ENCODE measurements around the gene HSPA1L. TPM values are rescaled to one million over a fixed set of nuclear protein-coding genes. Genes with fewer than 3 reads are reported as not detected.
"Not testable (repeated sequence)": the region's sequence is repeated elsewhere in the genome, so short reads cannot be mapped to it uniquely, and the experiment has no call there.

Gene HSPA1L
- total RNA-seq, 3 donors from 2014 or later, result 1.3 to 1.9 (median 1.6) TPM

GRCh38 chr6:31821301-31822035 lies 6.4 kb upstream of the HSPA1L start:
- peak; percentile 28 for TF ChIP-seq POLR2A (IDR thresholded peaks at IDR 0.05)
- no peak for TF ChIP-seq POLR2AphosphoS5 (IDR thresholded peaks at IDR 0.05)
- TF ChIP-seq CTCF (IDR thresholded peaks at IDR 0.05), result no peak
- peak overlapping the region; percentile 91 to 99 for H3K27ac ChIP-seq
- intact Hi-C loops (cut with DNase I; ENCODE audit: low total_unique reads), result no loop called here
- H3K4me1 ChIP-seq, result peaks cover 0 to 4% of the 10 kb centered on the region in 2 donors
- no peaks in the 10 kb centered on the region for H3K36me3 ChIP-seq
- H3K9me3 ChIP-seq, result no peaks in the 10 kb centered on the region
- H3K4me3 ChIP-seq, result peak overlapping the region; percentile 47 to 77 (median 62)
- no peak for DNase-seq (ENCODE audit: low spot score in 2 of 2)
- no peaks in the 10 kb centered on the region for H3K27me3 ChIP-seq

GRCh38 chr6:31820399-31820798 lies 5.3 kb upstream of the HSPA1L start:
- H3K9me3 ChIP-seq; intact Hi-C loops (cut with DNase I; ENCODE audit: low total_unique reads); H3K4me1 ChIP-seq; DNase-seq (ENCODE audit: low spot score in 2 of 2); H3K36me3 ChIP-seq; H3K27me3 ChIP-seq: not testable (repeated sequence)
- Histone ChIP-seq H3K4me3 (peak overlapping the region in 1 of 3 donors; percentile 61), H3K27ac (peak overlapping the region; percentile 44 to 99)

GRCh38 chr6:31819871-31820299 lies 4.8 kb upstream of the HSPA1L start:
- H3K4me1 ChIP-seq, result peaks cover 0 to 4% of the 10 kb centered on the region in 2 donors
- H3K9me3 ChIP-seq, result no peaks in the 10 kb centered on the region
- intact Hi-C loops (cut with DNase I; ENCODE audit: low total_unique reads), result no loop called here
- peak overlapping the region in 2 of 3 donors; percentile 61 to 66 for H3K4me3 ChIP-seq
- H3K36me3 ChIP-seq, result no peaks in the 10 kb centered on the region
- DNase-seq (ENCODE audit: low spot score in 2 of 2), result no peak
- TF ChIP-seq POLR2AphosphoS5 (IDR thresholded peaks at IDR 0.05), result no peak
- no peak for TF ChIP-seq CTCF (IDR thresholded peaks at IDR 0.05)
- no peak for TF ChIP-seq POLR2A (IDR thresholded peaks at IDR 0.05)
- H3K27me3 ChIP-seq, result no peaks in the 10 kb centered on the region
- peak overlapping the region; percentile 44 to 75 for H3K27ac ChIP-seq

- DNase-seq (ENCODE audit: low spot score in 2 of 2); H3K36me3 ChIP-seq; intact Hi-C loops (cut with DNase I; ENCODE audit: low total_unique reads); H3K27me3 ChIP-seq; H3K9me3 ChIP-seq; H3K4me1 ChIP-seq: not testable (repeated sequence)
- Histone ChIP-seq H3K4me3 (peak overlapping the region; percentile 42 to 66 (median 61)), H3K27ac (peak overlapping the region; percentile 75 to 88)
- TF ChIP-seq POLR2AphosphoS5 (IDR thresholded peaks at IDR 0.05), result peak in 1 of 3 donors; percentile 40
These were observed 2.9 kb upstream of the HSPA1L start for GRCh38 chr6:31817929-31818511.

- not testable (repeated sequence) for DNase-seq (ENCODE audit: low spot score in 2 of 2); H3K4me1 ChIP-seq
- H3K27ac ChIP-seq, result peak overlapping the region; percentile 75 to 88
These were observed 2.2 kb upstream of the HSPA1L start for GRCh38 chr6:31817133-31817928.

GRCh38 chr6:31814677-31815024 lies 432 bp downstream of the HSPA1L start:
- peaks cover 0 to 5% of the 10 kb centered on the region in 2 donors for H3K4me1 ChIP-seq
- H3K36me3 ChIP-seq, result no peaks in the 10 kb centered on the region
- intact Hi-C loops (cut with DNase I; ENCODE audit: low total_unique reads), result no loop called here
- H3K4me3 ChIP-seq, result peak overlapping the region; percentile 57 to 75 (median 64)
- peak; percentile 97 to 98 for DNase-seq (ENCODE audit: low spot score in 2 of 2)
- no peaks in the 10 kb centered on the region for H3K9me3 ChIP-seq
- peak overlapping the region; percentile 99 to 100 for H3K27ac ChIP-seq
- no peaks in the 10 kb centered on the region for H3K27me3 ChIP-seq
- peak; percentile 22 for TF ChIP-seq POLR2A (IDR thresholded peaks at IDR 0.05)
- no peak for TF ChIP-seq CTCF (IDR thresholded peaks at IDR 0.05)
- peak; percentile 59 to 89 (median 87) for TF ChIP-seq POLR2AphosphoS5 (IDR thresholded peaks at IDR 0.05)

More at GRCh38 chr6:31817133-31817928, 2.2 kb upstream of the HSPA1L start:
- H3K9me3 ChIP-seq; H3K27me3 ChIP-seq; H3K36me3 ChIP-seq; intact Hi-C loops (cut with DNase I; ENCODE audit: low total_unique reads): not testable (repeated sequence)
- peak overlapping the region; percentile 42 to 66 (median 61) for H3K4me3 ChIP-seq

Measured in breast epithelium (tissue), 4 donors.